ENCODE data around the gene FAM209B. TPM values are rescaled to one million over a fixed set of nuclear protein-coding genes. Genes with fewer than 3 reads are reported as not detected.
"Not testable (repeated sequence)": the region's sequence is repeated elsewhere in the genome, so short reads cannot be mapped to it uniquely, and the experiment has no call there.

Gene FAM209B
- total RNA-seq, 2 experiments from 2014 or later: 1.0 TPM; not detected in 1

DNA sequence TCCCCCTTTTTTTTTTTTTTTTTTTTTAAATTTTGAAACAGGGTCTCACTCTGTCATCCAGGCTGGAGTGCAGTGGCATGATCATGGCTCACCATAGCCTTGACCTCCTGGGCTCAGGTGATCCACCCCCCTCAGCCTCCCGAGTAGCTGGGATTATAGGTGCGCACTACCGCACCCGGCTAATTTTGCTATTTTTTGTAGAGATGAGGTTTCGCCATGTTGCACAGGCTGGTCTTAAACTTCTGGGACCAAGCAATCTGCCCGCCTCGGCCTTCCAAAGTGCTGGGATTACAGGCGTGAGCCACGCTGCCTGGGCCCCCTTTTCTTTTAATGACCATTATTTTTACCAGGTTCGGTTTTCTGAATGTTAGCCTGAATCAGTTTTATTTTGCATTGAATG lies 13.5 kb upstream of the FAM209B start:
- no peak overlapping the region for H3K4me3 Mint-ChIP-seq
- no peak overlapping the region for H3K27ac Mint-ChIP-seq
- H3K36me3 Mint-ChIP-seq (ENCODE audit: low read depth): peaks cover 58% of the 10 kb centered on the region
- intact Hi-C loops (cut with micrococcal nuclease): no loop called here
- ChIA-PET POLR2A (no interaction called here), CTCF (no interaction called here)
- ATAC-seq (no peak), DNase-seq (no peak)
- no peaks in the 10 kb centered on the region for H3K27me3 Mint-ChIP-seq
- H3K4me1 Mint-ChIP-seq (ENCODE audit: low read depth): no peaks in the 10 kb centered on the region
- no peak for TF ChIP-seq CTCF (IDR thresholded peaks at IDR 0.05)
- peaks cover 21% of the 10 kb centered on the region for H3K9me3 Mint-ChIP-seq

DNA sequence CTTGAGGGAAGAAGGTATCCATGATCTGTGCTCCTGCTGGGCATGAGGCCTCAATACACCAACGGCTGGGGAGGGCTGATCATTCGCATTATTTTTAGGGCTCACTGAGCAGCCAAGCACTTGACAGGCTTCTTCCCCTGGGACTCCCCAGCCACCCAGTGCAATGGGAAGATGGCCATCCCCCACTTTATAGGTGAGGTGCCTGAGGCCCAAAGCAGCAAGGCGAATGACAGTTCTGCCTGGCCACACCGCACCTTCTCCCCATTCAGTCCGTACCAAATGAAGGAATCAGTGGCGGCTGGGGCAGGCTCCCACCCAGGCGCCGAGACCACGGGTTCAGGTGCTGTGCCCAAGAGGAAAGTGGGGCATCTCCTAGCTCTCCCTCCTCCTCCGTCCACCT lies 12.9 kb upstream of the FAM209B start:
- H3K4me3 Mint-ChIP-seq: no peak overlapping the region
- TF ChIP-seq CTCF (IDR thresholded peaks at IDR 0.05): no peak
- intact Hi-C loops (cut with micrococcal nuclease): no loop called here
- DNase-seq (no peak), ATAC-seq (no peak)
- H3K36me3 Mint-ChIP-seq (ENCODE audit: low read depth): peaks cover 58% of the 10 kb centered on the region
- peaks cover 21% of the 10 kb centered on the region for H3K9me3 Mint-ChIP-seq
- ChIA-PET POLR2A (no interaction called here), CTCF (interaction anchor here (1.0 kb wide), 1 partner anchor 31 kb away, joined by 4 read pairs; no protein-coding TSS in a partner anchor)
- no peak overlapping the region for H3K27ac Mint-ChIP-seq
- no peaks in the 10 kb centered on the region for H3K4me1 Mint-ChIP-seq (ENCODE audit: low read depth)
- no peaks in the 10 kb centered on the region for H3K27me3 Mint-ChIP-seq

DNA sequence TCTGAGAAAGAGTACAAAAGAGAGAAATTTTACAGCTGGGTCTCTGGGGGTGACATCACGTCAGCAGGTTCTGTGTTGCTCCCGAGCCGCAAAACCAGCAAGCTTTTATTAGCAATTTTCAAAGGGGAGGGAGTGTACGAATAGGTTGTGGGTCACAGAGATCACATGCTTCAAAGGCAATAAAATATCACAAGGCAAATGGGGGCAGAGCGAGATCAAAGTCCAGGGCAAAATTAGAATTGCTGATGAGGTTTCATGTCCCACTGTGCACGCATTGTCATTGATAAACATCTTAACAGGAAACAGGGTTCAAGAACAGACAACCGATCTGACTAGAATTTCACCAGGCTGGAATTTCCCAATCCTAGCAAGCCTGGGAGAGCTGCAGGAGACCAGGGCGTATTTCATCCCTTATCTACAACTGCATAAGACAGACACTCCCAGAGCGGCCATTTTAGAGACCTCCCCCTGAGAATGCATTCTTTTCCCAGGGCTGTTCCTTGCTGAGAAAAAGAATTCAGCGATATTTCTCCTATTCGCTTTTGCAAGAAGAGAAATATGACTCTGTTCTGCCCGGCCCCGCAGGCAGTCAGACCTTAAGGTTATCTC lies 12.2 kb upstream of the FAM209B start:
- H3K27ac Mint-ChIP-seq; POLR2A ChIA-PET; H3K4me3 Mint-ChIP-seq; ATAC-seq; intact Hi-C loops (cut with micrococcal nuclease); H3K4me1 Mint-ChIP-seq (ENCODE audit: low read depth); H3K27me3 Mint-ChIP-seq; DNase-seq: not testable (repeated sequence)
- peaks cover 21% of the 10 kb centered on the region for H3K9me3 Mint-ChIP-seq
- CTCF ChIA-PET: interaction anchor here (1.0 kb wide), 1 partner anchor 30 kb away, joined by 4 read pairs; no protein-coding TSS in a partner anchor
- H3K36me3 Mint-ChIP-seq (ENCODE audit: low read depth): peaks cover 58% of the 10 kb centered on the region

DNA sequence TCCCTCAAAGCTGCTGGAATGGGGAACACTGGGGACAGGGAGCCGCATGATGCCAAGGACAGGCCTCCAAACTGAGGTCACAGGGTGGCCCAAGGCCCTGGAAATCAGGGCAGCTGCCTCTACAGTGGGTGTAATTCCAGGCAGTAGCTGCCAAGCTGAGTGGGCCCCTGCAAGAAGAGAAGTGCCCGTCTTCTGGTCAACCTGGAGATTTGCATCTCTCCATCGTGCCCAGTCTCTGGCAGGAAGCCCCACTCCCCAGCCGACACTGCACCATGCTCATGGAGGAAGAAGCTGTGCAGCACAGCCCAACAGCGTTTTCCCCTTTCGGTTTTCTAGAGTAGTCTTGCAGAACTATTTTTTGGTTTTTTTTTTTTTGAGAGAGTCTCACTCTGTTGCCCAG lies 10.7 kb upstream of the FAM209B start:
- H3K27me3 Mint-ChIP-seq: no peaks in the 10 kb centered on the region

GRCh38 chr20:56524444-56524843 lies 8.6 kb upstream of the FAM209B start, which contains the start of gene FAM209A:
TSS of gene FAM209A (plus strand) at chr20:56524744. CDS start at chr20:56524809, 65 bp downstream.
- CTCF ChIA-PET: not testable (repeated sequence)

More for the DNA sequence above, 10.7 kb upstream of the FAM209B start:
- POLR2A ChIA-PET: no interaction called here
- H3K4me3 Mint-ChIP-seq: no peak overlapping the region
- intact Hi-C loops (cut with micrococcal nuclease): no loop called here
- H3K4me1 Mint-ChIP-seq (ENCODE audit: low read depth): no peaks in the 10 kb centered on the region
- CTCF ChIA-PET: no interaction called here
- ATAC-seq: no peak
- DNase-seq: no peak
- H3K36me3 Mint-ChIP-seq (ENCODE audit: low read depth): peaks cover 46% of the 10 kb centered on the region
- no peak overlapping the region for H3K27ac Mint-ChIP-seq
- no peak for TF ChIP-seq CTCF (IDR thresholded peaks at IDR 0.05)
- H3K9me3 Mint-ChIP-seq: peaks cover 21% of the 10 kb centered on the region

DNA sequence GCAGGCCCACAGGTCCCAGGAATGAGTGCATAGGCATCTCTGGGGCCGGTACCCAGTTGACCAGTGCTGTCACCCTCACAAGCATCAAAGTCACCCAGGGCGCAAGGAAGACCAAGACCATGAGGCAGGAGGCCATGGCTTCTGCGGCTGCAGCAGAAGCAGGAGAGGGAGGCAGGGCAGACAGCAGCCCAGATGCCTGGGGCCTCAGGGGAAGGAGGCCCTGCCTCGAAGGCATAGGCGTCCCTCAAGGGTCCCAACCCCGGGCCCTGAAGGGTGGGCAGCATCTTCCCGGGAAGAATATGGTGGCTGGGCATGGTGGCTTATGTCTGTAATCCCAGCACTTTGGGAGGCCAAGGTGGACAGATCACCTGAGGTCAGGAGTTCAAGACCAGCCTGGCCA lies 5.5 kb upstream of the FAM209B start:
- Mint-ChIP-seq H3K27me3 (no peaks in the 10 kb centered on the region), H3K4me3 (no peak overlapping the region), H3K36me3 (ENCODE audit: low read depth) (no peaks in the 10 kb centered on the region), H3K27ac (no peak overlapping the region), H3K4me1 (ENCODE audit: low read depth) (no peaks in the 10 kb centered on the region), H3K9me3 (no peaks in the 10 kb centered on the region)
- intact Hi-C loops (cut with micrococcal nuclease): no loop called here
- ATAC-seq (no peak), DNase-seq (no peak)
- no peak for TF ChIP-seq CTCF (IDR thresholded peaks at IDR 0.05)
- ChIA-PET POLR2A (no interaction called here), CTCF (no interaction called here)

More at GRCh38 chr20:56524444-56524843, 8.6 kb upstream of the FAM209B start, which contains the start of gene FAM209A:
- H3K27ac Mint-ChIP-seq; H3K27me3 Mint-ChIP-seq; intact Hi-C loops (cut with micrococcal nuclease); DNase-seq; ATAC-seq; POLR2A ChIA-PET; H3K4me1 Mint-ChIP-seq (ENCODE audit: low read depth); H3K4me3 Mint-ChIP-seq: not testable (repeated sequence)
- Mint-ChIP-seq H3K36me3 (ENCODE audit: low read depth) (peaks cover 26% of the 10 kb centered on the region), H3K9me3 (peaks cover 13% of the 10 kb centered on the region)
